ENCODE results near the gene DOCK9. TPM values are rescaled to one million over a fixed set of nuclear protein-coding genes. Genes with fewer than 3 reads are reported as not detected.
"Not testable (repeated sequence)": the region's sequence is repeated elsewhere in the genome, so short reads cannot be mapped to it uniquely, and the experiment has no call there.

Gene DOCK9
- total RNA-seq, 1 donor from 2014 or later = 72.2 TPM

DNA sequence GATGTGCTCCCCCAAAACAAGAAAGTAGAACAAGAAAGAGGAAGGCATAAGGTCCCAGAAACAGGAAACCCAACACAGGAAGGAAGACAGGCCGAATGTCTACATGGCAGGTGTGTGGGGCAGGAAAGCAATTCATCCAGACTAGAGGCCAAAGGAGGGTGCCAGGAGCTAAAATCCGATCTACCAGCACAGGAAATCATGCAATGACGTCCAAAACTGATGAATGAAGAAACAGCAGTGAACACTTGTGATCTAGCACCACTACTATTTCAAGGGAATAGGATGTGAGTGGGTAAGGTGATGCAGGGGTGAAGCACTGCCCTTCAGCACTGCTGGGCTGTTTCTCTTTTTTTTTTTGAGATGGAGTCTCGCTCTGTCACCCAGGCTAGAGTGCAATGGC is 59.1 kb downstream of the DOCK9 start:
- no peak for DNase-seq (ENCODE audit: low spot score)

DNA sequence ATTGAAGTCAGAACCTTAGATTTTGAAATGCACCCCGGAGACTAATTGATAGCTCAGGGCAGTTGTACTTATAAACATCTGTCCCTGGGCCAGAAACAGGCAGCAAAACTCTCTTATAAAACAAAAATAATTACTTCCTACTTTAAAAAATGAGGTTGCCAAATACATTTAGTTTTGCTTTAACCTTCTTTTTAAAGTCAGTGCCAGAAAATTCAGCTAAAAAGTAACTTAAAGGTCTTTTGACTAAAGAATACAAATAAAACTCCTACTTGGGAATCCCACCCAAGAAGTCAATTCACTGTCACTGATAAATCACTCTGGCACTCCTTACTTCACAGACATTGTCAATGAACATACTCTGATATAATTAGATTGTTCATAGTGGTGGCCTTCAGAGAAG is 60.7 kb downstream of the DOCK9 start:
- no peak for DNase-seq (ENCODE audit: low spot score)

DNA sequence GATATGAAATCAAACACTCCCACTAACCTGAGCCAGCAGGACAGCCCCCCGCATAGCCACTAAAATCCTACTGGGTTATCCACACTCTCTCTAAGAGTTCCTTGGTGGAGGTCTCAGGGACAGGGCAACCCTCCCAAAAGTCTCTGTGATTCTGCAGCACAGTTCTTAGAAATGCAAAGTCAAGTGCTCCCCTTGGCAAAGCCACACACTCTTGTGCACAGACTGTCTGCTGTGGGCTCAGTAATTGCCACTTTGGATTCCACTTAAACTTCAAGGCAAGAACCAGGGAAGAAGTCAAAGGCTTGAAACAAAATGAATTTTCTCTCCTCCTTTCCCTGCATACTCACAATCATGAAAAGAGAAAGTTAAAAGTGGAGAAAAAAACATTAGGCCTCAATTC is 61.5 kb downstream of the DOCK9 start:
- DNase-seq (ENCODE audit: low spot score) = no peak

DNA sequence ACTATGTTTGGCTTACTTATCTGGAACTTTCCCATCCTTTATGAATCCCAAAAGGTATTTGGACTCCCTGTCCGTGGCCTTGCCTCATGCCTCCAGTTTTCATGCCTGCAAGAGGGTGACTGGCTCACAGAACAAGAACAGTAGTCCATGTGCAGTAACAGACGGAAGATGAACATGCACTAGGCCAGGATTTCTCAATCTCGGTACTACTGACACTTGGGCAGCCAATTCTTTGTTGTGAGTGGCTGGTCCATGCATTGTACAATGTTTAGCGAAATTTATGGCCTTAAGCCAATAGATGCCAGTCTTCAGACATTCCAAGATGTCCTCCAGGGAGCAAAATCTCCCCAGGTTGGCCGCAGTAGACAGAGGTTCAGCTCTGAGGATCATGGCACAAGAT is 61.9 kb downstream of the DOCK9 start:
- no peak for DNase-seq (ENCODE audit: low spot score)

DNA sequence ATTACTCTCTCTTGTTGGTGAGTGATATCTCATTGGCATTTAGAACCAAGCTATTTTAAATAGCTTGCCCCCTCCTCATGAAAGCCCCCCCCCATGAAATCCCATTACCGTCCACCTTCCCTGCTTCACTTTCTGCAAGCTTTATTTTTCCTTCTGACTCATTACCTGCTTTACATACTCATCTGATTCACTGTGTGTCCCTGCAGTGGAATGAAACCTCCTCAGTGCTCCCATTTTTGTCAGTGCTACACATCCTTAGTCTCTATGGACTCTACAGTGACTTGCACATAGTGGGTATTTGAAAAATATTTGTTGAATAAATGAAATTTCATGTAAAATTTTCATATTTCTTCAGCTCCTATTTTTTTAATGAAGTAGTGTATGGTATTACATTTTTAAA is 62.3 kb downstream of the DOCK9 start:
- no peak for DNase-seq (ENCODE audit: low spot score)

DNA sequence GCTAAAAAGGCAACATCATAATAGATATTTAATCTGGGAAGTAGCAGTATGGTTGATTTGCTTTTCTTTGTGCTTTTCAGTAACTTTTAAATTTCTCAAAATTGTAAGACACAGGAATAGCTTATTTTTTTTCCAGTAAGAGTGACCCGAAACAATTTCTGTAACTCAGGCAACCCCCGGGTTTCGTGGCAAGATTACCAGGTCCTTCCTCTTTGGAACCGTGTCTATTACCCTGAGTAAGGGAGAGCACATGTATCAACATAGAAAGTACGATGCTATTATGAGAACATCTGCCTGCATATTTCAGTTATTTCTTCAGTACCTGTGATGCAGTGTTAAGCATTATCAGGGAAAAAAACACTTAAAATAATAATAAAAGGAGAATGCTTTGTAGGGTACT is 64.1 kb downstream of the DOCK9 start:
- DNase-seq (ENCODE audit: low spot score) = no peak

DNA sequence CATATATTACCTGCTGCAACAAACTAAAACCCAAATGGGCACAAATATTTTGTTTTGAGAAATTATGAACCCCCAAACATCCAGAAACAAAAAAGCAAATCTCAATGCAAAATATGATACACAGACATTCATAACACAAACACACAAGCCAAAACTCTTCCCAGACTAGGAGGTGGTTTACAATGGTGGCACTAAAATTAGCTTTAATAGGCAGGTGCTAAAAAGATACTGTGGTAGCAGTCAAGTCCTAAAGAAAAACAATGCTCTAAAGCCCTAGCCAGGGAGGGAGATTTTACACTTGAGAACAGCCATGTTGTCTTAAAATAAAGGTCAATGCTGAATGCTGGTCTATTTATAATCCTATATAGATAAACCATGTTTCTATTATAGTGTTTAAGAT is 65.0 kb downstream of the DOCK9 start:
- DNase-seq (ENCODE audit: low spot score) = no peak

DNA sequence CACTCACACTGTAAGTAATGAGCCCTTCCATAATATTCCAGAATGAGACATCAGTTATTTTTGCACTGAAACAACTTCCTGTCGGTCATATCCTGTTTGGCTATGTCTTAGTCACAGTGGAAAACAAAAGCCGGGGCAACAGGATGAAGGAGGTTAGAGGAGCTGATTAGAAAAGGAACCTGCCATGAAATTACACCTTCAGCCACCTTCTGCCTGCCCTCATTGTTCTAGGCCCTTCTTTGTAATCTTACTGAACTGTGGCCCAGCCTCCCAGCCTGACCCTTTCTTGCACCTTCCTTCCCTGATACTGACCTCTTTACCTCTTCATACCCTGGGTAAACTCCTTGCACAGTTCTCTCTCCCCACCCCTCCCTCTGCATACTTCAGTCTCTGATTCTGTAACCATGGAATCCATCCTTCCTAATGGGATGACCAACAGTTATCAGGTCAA is 67.3 kb downstream of the DOCK9 start:
- no peak for DNase-seq (ENCODE audit: low spot score)

DNA sequence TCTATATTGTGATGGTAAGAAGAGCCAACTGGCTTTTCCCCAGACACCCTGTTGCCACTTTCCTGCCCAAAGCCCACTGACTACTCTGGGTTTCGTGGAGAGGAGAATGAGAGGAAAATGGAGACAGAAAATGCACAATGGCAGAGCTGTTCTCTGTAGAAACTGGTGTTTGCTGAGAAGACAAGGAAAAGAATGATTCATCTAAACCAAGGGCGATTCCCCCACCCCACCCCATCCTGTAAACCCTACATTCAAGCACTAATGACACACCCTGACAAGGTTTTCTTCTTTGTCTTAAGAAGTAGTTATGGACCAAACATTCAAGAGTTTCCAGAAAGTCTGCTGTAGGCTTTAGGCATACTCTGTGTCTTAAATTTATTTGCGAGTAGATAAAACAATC is 68.8 kb downstream of the DOCK9 start:
- no peak for DNase-seq (ENCODE audit: low spot score)

DNA sequence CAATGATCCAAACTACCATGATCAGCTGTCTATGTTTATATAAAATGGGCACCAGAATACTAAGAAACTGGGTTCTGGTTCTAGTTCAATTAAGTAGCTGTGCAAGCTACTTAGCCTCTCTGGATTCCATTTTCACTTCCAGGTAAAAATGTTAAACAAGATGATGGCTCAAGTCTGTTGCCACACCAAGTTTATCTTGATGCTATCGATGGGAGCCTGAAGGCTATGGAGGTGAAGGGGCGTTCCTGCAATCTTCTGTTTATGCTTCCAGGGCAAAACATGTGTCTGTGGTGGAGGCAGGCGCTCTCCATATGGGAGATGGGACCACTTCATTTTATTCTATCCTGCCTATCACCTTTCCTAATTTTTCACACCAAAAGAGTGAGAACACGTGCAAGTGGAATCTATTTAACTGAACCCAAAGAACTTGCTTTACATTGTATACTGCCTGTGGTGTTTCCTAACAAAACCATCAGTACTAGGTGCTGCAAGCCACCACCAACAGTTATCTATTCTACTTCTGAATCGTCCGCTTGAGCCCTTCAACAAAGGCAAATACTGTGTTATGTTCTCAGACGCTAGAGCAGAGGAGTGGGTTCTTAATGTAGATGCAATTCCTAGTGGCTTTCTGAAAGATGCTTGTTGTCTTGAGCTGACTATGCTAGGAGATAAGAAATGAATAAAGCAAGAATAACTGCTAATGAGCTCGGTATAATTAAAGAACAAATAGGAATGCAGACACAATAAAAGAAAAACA is 70.9 kb downstream of the DOCK9 start:
- no peak for DNase-seq (ENCODE audit: low spot score)

DNA sequence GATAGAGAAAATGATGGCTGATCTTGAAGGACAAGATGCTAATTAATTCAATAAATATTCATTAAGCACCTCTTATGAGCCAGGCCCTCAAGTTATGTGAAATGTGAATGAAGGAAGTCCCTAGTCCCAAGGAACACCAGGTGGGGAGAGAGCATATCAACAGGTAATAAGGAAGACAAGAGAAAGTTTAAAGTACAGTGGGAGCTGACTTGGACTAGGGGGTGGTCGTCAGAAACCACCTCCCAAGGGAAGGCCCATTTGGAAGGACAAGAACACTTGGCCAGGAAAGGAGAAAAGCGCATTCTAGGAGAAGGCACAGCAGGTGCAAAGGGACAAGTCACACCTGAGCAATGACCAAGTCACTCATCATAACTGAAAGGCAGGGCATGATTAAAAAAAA is 72.7 kb downstream of the DOCK9 start:
- DNase-seq (ENCODE audit: low spot score) = no peak

DNA sequence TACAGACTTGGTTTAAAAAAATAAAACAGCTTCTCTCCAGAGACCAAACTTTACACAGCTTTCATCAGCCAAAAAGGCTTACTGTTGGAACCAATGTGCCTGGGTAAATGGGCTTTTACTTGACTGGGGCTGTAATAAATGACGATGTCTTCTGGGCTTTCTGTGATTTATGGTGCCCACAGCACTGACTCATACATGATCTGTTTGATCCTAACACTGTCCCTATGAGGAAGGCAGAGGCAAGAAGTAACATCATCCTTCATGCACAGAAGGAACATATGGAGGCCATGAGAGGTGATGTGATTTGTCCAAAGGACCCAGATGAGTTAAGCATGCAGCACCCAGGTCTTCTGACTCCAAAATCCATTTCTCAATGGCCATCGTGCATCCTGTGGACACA is 77.4 kb downstream of the DOCK9 start:
- no peak for DNase-seq (ENCODE audit: low spot score)

DNA sequence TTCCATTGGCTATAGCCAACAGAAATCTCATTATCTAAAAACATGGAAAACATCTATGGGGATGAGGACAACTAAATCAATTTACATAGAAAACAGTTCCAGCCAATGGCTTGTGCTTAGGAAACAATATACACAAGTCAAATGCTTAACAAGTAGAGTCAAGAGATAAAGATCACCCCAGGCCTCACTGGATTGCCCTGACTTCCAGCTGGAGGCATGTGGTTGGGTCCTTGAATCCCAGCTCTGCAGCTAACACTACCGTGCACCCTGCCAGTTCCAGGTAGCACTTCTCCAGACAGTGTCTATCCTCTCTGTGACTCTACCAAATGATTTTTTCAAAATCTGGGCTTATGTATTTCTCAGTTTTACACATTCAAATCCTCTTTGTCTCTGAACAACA is 80.2 kb downstream of the DOCK9 start:
- no peak for DNase-seq (ENCODE audit: low spot score)

DNA sequence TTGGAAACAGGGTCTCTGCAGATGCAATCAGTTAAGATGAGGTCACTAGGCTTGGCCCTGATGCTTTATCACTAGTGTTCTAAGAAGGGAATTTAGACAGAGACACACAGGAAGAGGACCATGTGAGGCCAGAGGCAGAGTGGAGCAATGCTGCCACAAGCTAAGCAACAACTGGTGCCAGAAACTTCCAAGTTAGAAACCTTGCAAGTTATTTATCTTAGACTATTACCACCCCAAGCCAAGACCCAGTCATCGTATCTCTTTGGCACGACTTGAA is 81.1 kb downstream of the DOCK9 start:
- DNase-seq (ENCODE audit: low spot score) = no peak

DNA sequence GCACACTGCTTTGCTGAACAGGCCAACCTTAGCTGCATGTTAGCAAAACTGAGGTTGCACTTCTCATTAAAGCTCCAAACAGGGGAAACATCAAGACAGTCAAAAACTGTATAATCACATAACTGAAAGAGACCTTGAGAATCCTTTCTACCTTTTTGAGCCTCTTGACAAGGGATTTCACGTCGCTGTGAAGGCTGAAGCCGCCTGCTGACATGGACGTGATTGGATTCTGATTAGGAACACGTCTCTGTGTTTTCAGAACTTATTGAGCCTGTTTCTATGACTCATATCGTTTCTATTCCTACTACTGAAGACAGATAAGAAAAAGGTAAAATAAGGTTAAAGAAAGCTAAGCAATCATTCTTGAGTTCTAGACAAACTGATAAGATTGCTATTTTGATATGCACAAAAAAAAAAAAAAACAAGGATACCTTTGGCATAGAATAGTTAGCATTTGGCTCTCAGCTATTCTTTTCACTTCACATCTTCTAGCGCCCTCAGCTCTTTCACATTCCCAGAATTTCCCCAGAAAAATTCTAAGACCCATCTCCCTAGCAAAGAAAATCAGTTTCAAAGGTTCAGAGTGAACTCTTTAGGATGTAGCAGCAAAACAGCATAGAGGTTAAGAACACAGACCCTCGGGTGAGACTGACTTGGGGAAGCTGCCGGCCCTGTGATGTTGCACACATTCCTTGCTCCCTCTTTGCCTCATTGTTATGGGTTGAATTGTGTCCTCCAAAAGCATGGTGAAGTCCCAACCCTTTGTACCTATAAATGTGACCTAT is 81.6 kb downstream of the DOCK9 start:
- no peak for DNase-seq (ENCODE audit: low spot score)

DNA sequence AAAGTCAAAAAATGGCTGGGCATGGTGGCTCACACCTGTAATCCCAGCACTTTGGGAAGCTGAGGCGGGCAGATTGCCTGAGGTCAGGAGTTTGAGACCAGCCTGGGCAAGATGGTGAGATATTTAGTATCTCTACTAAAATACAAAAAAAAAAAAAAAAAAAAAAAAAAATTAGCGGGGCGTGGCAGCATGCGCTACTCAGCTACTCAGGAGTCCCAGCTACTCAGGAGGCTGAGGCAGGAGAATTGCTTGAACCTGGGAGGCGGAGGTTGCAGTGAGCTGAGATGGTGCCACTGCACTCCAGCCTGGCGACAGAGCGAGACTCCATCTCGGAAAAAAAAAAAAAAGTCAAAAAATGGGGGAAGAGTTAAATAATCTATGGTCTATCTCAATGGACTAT is 83.0 kb downstream of the DOCK9 start:
- DNase-seq (ENCODE audit: low spot score) = not testable (repeated sequence)

DNA sequence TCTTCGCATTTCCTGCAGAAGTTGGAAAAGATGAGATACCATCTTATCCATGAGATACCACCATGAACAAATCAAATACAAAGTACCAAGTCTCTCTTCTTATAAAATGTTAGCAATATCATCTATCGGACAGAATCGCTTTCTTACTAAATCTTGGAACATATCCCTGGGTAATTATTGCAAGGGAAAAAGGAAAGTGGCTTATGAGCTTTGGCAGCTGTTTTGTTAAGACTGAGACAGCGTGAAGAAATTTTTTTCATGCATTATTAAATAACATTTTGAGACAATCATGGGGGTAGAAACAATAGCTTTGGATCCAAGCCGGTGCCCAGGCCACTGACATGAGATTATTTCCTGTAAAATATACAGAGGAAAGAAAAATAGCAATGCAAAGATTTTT is 84.5 kb downstream of the DOCK9 start:
- no peak for DNase-seq (ENCODE audit: low spot score)

DNA sequence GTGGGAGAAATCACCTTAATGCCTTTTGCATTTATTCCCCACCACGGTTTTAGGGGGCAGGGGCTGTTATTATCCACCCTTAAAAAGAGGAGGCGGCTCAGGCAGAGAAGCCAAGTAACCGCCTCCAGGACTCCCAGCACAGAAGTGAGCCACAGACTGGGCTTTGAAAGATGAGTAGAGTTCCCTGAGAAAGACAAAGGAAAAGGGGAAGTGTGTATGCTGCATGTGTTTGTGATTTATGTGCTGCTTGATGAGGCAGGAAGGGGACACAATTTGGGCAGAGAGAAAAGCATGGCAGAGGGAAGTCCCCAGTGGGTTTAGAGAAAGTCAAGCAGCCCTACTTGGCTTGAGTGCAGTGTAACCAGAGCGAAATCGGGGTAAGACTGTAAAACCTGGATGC is 85.0 kb downstream of the DOCK9 start:
- DNase-seq (ENCODE audit: low spot score) = no peak

DNA sequence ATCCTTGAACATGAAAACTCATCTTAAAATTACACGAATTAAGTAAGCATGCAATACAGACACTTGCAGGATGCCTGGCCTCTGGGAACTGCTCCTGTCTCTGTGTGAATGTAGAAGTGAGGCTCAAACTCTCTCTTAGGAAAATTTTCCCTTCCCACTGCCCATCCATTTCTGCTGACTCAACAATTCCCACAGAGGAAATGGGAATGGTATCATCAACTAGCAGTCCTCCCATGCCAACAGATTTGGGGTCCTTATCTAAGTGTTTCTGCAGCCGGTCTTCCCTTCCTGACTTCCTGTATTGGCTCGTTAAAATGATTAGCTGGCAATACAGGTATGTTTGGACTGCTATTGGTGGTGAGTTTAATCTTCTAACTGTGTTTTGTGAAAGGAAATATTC is 85.8 kb downstream of the DOCK9 start:
- DNase-seq (ENCODE audit: low spot score) = no peak

DNA sequence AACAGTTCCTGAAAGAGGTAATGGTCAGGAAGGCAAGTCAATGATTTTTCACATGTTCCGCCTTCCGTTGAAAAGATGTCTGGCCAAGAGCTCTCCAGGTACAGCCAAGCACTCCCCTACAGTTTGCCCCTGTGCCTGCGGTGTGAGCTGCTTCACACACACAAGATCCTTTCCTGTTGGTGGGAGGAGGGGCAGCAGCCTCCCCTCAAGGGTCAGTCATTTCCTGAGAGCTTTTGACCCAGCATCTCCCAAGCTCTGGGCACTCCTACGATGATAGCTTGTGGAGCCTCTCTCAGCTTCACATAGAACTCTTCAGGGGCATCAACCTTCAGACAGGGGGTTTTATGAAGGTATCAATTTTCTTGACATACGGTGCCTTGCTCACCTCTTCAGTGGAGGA is 86.9 kb downstream of the DOCK9 start:
- DNase-seq (ENCODE audit: low spot score) = no peak

DNA sequence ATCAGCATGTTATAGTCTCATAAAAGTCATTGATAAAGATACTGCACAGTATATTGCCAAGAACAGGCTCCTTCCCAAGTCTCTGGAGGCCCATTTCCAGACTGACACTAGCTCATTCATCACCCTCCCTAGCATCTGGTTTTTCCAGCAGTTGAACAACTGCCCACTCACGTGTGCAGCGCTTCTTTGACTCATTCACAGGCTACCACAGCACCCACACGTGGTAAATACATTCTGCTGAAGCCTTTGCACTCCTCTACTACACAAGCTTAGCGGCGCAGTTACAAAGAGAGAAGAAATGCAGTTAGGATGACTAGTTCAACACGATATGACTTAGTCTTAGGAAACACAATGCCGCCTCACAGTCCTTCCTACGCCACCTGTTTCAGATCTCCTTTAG is 87.7 kb downstream of the DOCK9 start:
- no peak for DNase-seq (ENCODE audit: low spot score)

DNA sequence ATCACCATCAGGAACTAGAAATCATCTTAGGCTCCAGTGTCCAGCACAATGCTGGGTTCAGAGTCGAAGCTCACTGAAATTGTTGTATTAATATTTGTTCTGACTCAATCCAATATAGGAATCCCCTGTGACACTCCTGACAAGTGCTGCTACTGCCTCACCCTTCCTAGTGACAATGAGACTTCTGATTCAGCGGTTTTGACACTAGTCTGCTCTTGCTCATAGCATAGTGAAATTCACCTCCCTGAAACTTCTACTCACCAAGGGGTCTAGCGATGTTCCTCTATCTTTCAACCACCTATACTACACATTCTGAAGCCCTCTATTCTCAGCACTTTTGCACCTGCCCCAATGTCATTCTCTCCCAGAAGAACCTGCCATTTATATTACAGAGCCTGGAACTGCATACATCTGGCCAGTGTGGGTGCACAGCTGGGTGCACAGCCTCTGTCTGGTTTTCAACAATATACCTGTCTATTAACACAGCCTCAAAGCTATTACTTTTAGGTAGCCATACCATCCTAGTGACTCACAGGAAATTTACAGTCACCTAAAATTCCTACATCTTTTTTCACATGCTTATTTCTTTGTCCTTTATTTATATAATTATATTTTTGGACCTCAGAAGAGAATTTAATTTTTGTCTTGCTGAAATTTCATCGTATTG is 88.3 kb downstream of the DOCK9 start:
- DNase-seq (ENCODE audit: low spot score) = no peak

DNA sequence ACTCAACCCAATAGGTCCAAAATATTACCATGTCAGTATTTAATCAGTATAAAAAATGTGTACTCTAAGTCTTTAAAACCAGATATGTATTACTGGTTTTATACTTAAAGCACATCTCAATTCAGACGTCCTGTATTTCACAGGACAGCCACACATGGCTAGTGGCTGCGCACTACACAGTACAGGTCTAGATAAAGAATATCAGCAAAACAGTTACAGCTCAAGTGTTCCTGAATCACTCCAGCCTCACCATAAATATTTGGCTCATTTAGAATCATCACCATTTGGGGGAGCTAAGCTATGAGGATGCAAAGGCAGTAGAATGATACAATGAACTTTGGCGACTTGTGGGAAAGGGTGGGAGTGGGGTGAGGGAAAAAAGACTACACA is 89.0 kb downstream of the DOCK9 start:
- no peak for DNase-seq (ENCODE audit: low spot score)

Data from mucosa of gallbladder (tissue), 1 donor.